Uterus (tissue), 4 donors: ENCODE results near the gene PRX. TPM values are rescaled to one million over a fixed set of nuclear protein-coding genes. Genes with fewer than 3 reads are reported as not detected.

Experiments
- DNase-seq, 2 donors: peaks; one replicate each; pipeline ENCODE4 v3.0.0-alpha.2; 2019 to 2020
- H3K27ac ChIP-seq, 2 donors: fragments of 200-600 bp; sonication (generic); 1 replicate in 1 of 2; 2 replicates in 1 of 2; pipeline ENCODE4 v1.5.1; 2016 to 2018
- H3K27me3 ChIP-seq, 2 donors: fragments of 200-600 bp; sonication (generic); one replicate each; pipeline ENCODE4 v1.5.1; 2018 to 2019; ENCODE audit warnings: control low read depth in 1 of 2
- H3K36me3 ChIP-seq, 2 donors: fragments of 200-600 bp; sonication (generic); one replicate each; pipeline ENCODE4 v1.5.1; 2019; ENCODE audit warnings: control low read depth in 1 of 2
- H3K4me1 ChIP-seq, 2 donors: fragments of 200-600 bp; sonication (generic); one replicate each; pipeline ENCODE4 v1.5.1; 2018 to 2019; ENCODE audit warnings: control low read depth in 1 of 2
- H3K4me3 ChIP-seq, 2 donors: fragments of 200-600 bp; sonication (generic); 1 replicate in 1 of 2; 2 replicates in 1 of 2; pipeline ENCODE4 v1.5.1; 2018 to 2019; ENCODE audit warnings: mild to moderate bottlenecking in 1 of 2
- H3K9me3 ChIP-seq, 2 donors: fragments of 200-600 bp; sonication (generic); one replicate each; pipeline ENCODE4 v1.5.1; 2019; ENCODE audit warnings: control low read depth in 1 of 2
- CTCF ChIP-seq, 4 experiments: fragments of 200-600 bp in 2 of 4; fragments of 450-650 bp in 2 of 4; sonication (generic) in 2 of 4; IDR thresholded peaks; one replicate each; pipeline ENCODE4 v1.5.1; 2016 to 2019; ENCODE audit warnings: antibody characterized with exemption in 4 of 4, mild to moderate bottlenecking in 2 of 4, moderate library complexity in 1 of 4
- POLR2A ChIP-seq, 2 donors: fragments of 450-650 bp; IDR thresholded peaks; one replicate each; pipeline ENCODE4 v1.6.1; 2016; ENCODE audit warnings: antibody characterized with exemption in 2 of 2, mild to moderate bottlenecking in 1 of 2, moderate library complexity in 1 of 2
- intact Hi-C: fragments of 100-400 bp; cut with DNase I; formaldehyde crosslinking; loops from one replicate; pipeline ENCODE4 v1.15.1; 2023; ENCODE audit warnings: low total_unique reads
- total RNA-seq, 4 donors: library from RNA; depleted of rRNA in 3 of 4; stranded (reverse); fragments of >200 nt in 3 of 4; gene quantifications; one replicate each; pipeline versions ENCODE4 v1.1.0 to v1.2.4, GENCODE V29; 2014 to 2023
- donor health status: DM: yes; HTN: yes; CAD: no.

Gene PRX
- total RNA-seq, 4 donors from 2014 or later: 3.3 to 7.5 (median 4.8) TPM

DNA sequence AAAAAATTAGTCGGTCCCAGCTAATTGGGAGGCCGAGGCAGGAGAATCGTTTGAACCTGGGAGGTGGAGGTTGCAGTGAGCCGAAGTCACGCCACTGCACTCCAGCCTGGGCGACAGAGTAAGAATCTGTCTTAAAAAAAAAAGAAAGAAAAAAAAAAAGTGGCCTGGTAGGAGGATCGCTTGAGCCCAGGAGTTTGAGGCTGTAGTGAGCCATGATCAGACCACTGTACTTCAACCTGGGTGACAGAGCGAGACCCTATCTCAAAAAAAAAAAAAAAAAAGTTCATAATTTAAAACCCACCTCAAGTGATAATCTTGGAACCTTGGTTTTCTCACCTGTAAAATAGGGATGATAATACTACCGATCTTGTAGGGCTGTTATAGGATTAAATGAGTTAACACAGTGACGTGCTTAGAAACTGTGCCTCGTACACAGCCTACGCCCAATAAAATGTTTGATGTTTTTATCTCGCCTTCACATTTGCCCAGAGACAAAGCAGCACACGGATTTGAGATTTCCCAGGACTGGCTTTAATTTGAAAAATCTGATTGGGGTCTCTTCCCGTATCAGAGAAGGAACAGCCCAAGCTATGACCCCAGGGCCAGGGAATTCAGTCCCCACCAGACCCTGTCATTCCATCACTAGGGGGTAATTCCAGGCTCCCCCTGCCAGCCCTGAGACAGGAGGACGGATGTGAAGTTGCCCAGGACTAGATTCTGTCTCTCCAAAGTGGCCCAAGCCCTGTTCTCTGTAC, 9.0 kb upstream of the PRX start:
- Histone ChIP-seq H3K36me3 (no peaks in the 10 kb centered on the region), H3K27me3 (no peaks in the 10 kb centered on the region), H3K4me3 (peak overlapping the region in 1 of 2 donors; percentile 69), H3K9me3 (no peaks in the 10 kb centered on the region), H3K4me1 (peaks cover 0 to 21% of the 10 kb centered on the region in 2 donors), H3K27ac (peak overlapping the region; percentile 98)
- no peak for DNase-seq
- TF ChIP-seq CTCF (IDR thresholded peaks at IDR 0.05) (no peak), POLR2A (IDR thresholded peaks at IDR 0.05) (no peak)
- intact Hi-C loops: no loop called here

DNA sequence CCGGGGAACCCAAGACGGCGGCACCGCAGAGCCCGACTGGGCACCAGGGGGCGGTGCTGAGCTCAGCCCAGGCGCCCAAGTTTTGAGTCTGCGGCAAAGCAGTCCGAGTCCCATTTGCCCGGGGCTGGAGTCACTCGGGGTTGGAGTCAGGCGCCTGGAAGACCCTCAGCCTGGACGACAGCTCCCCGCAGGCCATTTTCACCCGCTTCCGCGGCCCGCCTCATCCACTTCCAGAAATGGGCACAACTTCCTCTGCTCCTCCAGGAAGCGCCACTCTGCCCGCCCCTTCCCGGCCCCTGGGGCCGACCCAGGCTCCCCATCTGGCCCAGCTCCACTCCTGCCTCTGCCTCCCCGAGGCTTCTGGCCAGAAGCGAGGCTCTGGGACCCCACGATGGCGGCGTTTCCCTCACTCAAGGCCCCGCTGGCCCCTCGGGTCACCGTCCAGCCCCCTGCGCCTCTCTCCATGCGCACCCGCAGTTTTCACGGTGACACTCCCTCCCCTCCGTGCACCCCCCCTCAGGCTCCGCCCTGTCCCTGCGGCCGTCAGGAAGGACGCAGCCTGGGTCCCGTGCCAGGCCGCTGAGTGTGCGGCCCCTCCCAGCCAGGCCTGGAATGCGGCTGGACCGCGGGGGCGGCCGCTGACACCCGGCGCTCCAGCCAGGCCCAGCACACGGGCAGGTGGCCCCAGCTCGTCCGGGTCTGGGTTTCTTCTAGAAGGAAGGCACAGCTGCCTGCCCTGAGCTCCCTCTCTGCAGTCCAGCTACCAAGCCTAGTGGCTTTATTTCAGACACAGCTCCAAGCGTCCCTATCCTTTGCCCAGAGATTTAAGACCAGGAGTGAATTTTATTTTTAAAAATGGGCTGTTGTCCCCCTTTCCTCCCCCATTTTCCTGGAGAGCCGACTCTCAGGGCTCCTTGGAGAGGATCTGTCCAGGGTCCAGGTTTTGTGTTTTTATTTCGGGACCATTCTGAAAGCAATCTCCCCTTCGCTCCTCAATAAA, 7.9 kb upstream of the PRX start:
- Histone ChIP-seq H3K4me1 (peaks cover 0 to 21% of the 10 kb centered on the region in 2 donors), H3K27me3 (no peaks in the 10 kb centered on the region), H3K27ac (peak overlapping the region; percentile 98), H3K4me3 (peak overlapping the region; percentile 51 to 69), H3K9me3 (no peaks in the 10 kb centered on the region), H3K36me3 (no peaks in the 10 kb centered on the region)
- TF ChIP-seq CTCF (IDR thresholded peaks at IDR 0.05): peak; percentile 91 to 95 (median 94)
- peak; percentile 92 to 93 for TF ChIP-seq POLR2A (IDR thresholded peaks at IDR 0.05)
- DNase-seq: peak; percentile 94 to 95
- intact Hi-C loops: no loop called here

DNA sequence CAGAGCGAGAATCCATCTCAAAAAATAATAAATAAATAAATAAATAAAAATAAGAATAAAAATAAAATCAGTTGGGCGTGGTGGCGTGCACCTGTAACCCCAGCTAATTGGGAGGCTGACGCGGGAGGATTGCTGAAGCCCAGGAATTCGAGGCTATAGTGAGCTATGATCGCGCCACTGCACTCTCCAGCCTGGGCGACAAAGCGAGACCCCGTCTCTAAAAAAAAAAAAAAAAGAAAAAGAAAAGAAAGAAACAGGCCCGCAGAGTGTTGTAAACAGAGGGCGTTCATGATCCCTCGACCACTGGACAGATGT, 7.2 kb upstream of the PRX start:
- peak overlapping the region; percentile 98 for H3K27ac ChIP-seq
- TF ChIP-seq CTCF (IDR thresholded peaks at IDR 0.05): no peak
- TF ChIP-seq POLR2A (IDR thresholded peaks at IDR 0.05): no peak
- H3K36me3 ChIP-seq: no peaks in the 10 kb centered on the region
- peaks cover 0 to 21% of the 10 kb centered on the region in 2 donors for H3K4me1 ChIP-seq
- DNase-seq: no peak
- peak overlapping the region; percentile 51 to 69 for H3K4me3 ChIP-seq
- intact Hi-C loops: no loop called here
- H3K9me3 ChIP-seq: no peaks in the 10 kb centered on the region
- no peaks in the 10 kb centered on the region for H3K27me3 ChIP-seq

GRCh38 chr19:40419780-40420179, 6.6 kb upstream of the PRX start:
- peaks cover 0 to 21% of the 10 kb centered on the region in 2 donors for H3K4me1 ChIP-seq
- DNase-seq: no peak

More at GRCh38 chr19:40419780-40420179, 6.6 kb upstream of the PRX start:
- Histone ChIP-seq H3K4me3 (no peak overlapping the region), H3K27ac (no peak overlapping the region), H3K36me3 (no peaks in the 10 kb centered on the region), H3K9me3 (no peaks in the 10 kb centered on the region), H3K27me3 (no peaks in the 10 kb centered on the region)
- intact Hi-C loops: no loop called here
- no peak for TF ChIP-seq CTCF (IDR thresholded peaks at IDR 0.05)
- no peak for TF ChIP-seq POLR2A (IDR thresholded peaks at IDR 0.05)
